B cell (primary cell): ENCODE measurements around the gene SH3BP2. TPM values are rescaled to one million over a fixed set of nuclear protein-coding genes. Genes with fewer than 3 reads are reported as not detected.

Experiments
- ATAC-seq: fragments of 200-7000 bp; cut with Tn5 transposase; one replicate; pipeline ENCODE4 v1.10.0; 2021; ENCODE audit warnings: low read depth, mild to moderate bottlenecking, moderate number of reproducible peaks, moderate library complexity
- CTCF ChIA-PET: fragments of 350-600 bp; sonication (Branson Sonifier 250); formaldehyde crosslinking; loops from one replicate; lab custom pipeline; 2021; ENCODE audit warnings: antibody characterized with exemption, inconsistent platforms; lab: Charles Lee
- POLR2A ChIA-PET: fragments of 350-600 bp; sonication (Branson Sonifier 250); formaldehyde crosslinking; loops from one replicate; lab custom pipeline; 2021; ENCODE audit warnings: antibody characterized with exemption; lab: Charles Lee
- DNase-seq: peaks from one replicate; pipeline ENCODE4 v3.0.0; 2013
- H2AFZ ChIP-seq: 2 replicates; pipeline ENCODE4 v1.6.1; 2012; ENCODE audit warnings: mild to moderate bottlenecking, low read depth, low read length; ENCODE audit not compliant: insufficient read depth, poor library complexity, severe bottlenecking
- H3K27ac ChIP-seq, 2 donors: 1 replicate in 1 of 2; 2 replicates in 1 of 2; pipeline ENCODE4 v1.5.1; 2012 to 2013; ENCODE audit warnings: low read length in 2 of 2, mild to moderate bottlenecking in 2 of 2, moderate library complexity in 1 of 2
- H3K27me3 ChIP-seq, 4 experiments: fragments of 200-600 bp in 1 of 4; sonication (generic) in 1 of 4; replicated peaks in 1 of 4; 1 replicate in 2 of 4; 2 replicates in 2 of 4; pipeline versions ENCODE4 v1.6.1 to v1.7.0; 2013 to 2016; ENCODE audit warnings: low read length in 3 of 4, mild to moderate bottlenecking in 2 of 4, mixed read lengths in 1 of 4, moderate library complexity in 1 of 4; ENCODE audit not compliant: insufficient read depth in 4 of 4, control insufficient read depth in 3 of 4; ENCODE audit errors: control extremely low read depth in 1 of 4
- H3K36me3 ChIP-seq, 2 experiments: replicated peaks in 1 of 2; 1 replicate in 1 of 2; 2 replicates in 1 of 2; pipeline versions ENCODE4 v1.6.1 to v1.7.1; 2013; ENCODE audit warnings: low read length in 1 of 2; ENCODE audit not compliant: insufficient read depth in 2 of 2, control insufficient read depth in 1 of 2; ENCODE audit errors: control extremely low read depth in 1 of 2, extremely low read depth in 1 of 2
- H3K4me1 ChIP-seq, 2 donors: fragments of 200-600 bp in 1 of 2; sonication (generic) in 1 of 2; 1 replicate in 1 of 2; 2 replicates in 1 of 2; pipeline versions ENCODE4 v1.5.1 to v1.6.1; 2013 to 2017; ENCODE audit warnings: low read length in 2 of 2; ENCODE audit not compliant: control insufficient read depth in 2 of 2, insufficient read depth in 2 of 2
- H3K4me2 ChIP-seq: replicated peaks from 2 replicates; pipeline ENCODE3; 2012; ENCODE audit warnings: mild to moderate bottlenecking, low read depth, low read length; ENCODE audit not compliant: poor library complexity, severe bottlenecking
- H3K4me3 ChIP-seq, 5 experiments: fragments of 200-600 bp in 1 of 5; sonication (generic) in 1 of 5; 1 replicate in 3 of 5; 2 replicates in 2 of 5; pipeline versions ENCODE4 v1.5.1 to v1.7.0; 2011 to 2016; ENCODE audit warnings: low read length in 4 of 5, mild to moderate bottlenecking in 4 of 5, low read depth in 2 of 5, control low read depth in 1 of 5, moderate library complexity in 1 of 5; ENCODE audit not compliant: insufficient read depth in 1 of 5; ENCODE audit errors: control extremely low read depth in 1 of 5, extremely low read depth in 1 of 5
- H3K79me2 ChIP-seq: fragments of 200-600 bp; sonication (generic); one replicate; pipeline ENCODE4 v1.6.0; 2016; ENCODE audit warnings: low read length; ENCODE audit not compliant: control insufficient read depth, insufficient read depth
- H3K9ac ChIP-seq: fragments of 200-600 bp; sonication (generic); 2 replicates; pipeline ENCODE4 v1.6.1; 2017; ENCODE audit warnings: mild to moderate bottlenecking, low read length, moderate library complexity
- H3K9me3 ChIP-seq, 3 donors: one replicate each; pipeline versions ENCODE4 v1.6.1 to v1.7.1; 2013; ENCODE audit warnings: low read length in 2 of 3; ENCODE audit not compliant: control insufficient read depth in 2 of 3, insufficient read depth in 1 of 3; ENCODE audit errors: control extremely low read depth in 1 of 3
- H4K20me1 ChIP-seq: 2 replicates; pipeline ENCODE4 v1.6.0; 2012; ENCODE audit warnings: mild to moderate bottlenecking, low read length; ENCODE audit not compliant: insufficient read depth, control insufficient read depth, poor library complexity, severe bottlenecking
- H3K27ac Mint-ChIP-seq: one replicate; pipeline ENCODE4 v1.8.0; 2021; ENCODE audit warnings: mixed read lengths
- H3K27me3 Mint-ChIP-seq: one replicate; pipeline ENCODE4 v1.8.0; 2021; ENCODE audit warnings: mixed read lengths
- H3K4me1 Mint-ChIP-seq: one replicate; pipeline ENCODE4 v1.8.0; 2021; ENCODE audit warnings: mixed read lengths
- H3K4me3 Mint-ChIP-seq: one replicate; pipeline ENCODE4 v1.8.0; 2021; ENCODE audit warnings: mixed read lengths
- H3K9me3 Mint-ChIP-seq: one replicate; pipeline ENCODE4 v1.8.0; 2022; ENCODE audit warnings: mixed read lengths; ENCODE audit not compliant: insufficient read depth
- EZH2 ChIP-seq: IDR thresholded peaks from 2 replicates; pipeline ENCODE4 v1.6.1; 2012; ENCODE audit warnings: borderline replicate concordance, low read depth, mild to moderate bottlenecking, moderate library complexity, low read length; ENCODE audit not compliant: insufficient read depth, poor library complexity, severe bottlenecking
- WGBS: methylation state at CpG from one replicate; pipeline ENCODE4 v1.1.5; 2013; ENCODE audit warnings: missing lambda C conversion rate; ENCODE audit not compliant: insufficient coverage; 5-methylcytosine and 5-hydroxymethylcytosine counted together
- intact Hi-C: fragments of 100-400 bp; cut with micrococcal nuclease; formaldehyde crosslinking; loops from one replicate; pipeline ENCODE4 v1.10.0; 2022
- polyA plus RNA-seq: library from polyadenylated mRNA; depleted of rRNA; stranded (reverse); fragments of >200 nt; gene quantifications from 2 replicates; pipeline ENCODE4 v1.2.3, GENCODE V29; 2012
- total RNA-seq, 2 donors: library from RNA; stranded (reverse); fragments of 120-200 nt in 1 of 2; gene quantifications; 1 replicate in 1 of 2; 2 replicates in 1 of 2; pipeline versions ENCODE4 v1.2.3 to v1.2.4, GENCODE V29; 2013 to 2022
- TF ChIP-seq, protein P1 (sequence below): fragments of 200-600 bp; IDR thresholded peaks from one replicate; pipeline ENCODE4 v1.8.0; 2022; ENCODE audit warnings: antibody characterized with exemption, mild to moderate bottlenecking

The SH3BP2 gene
- total and polyA plus RNA-seq, 2 donors (not counting 1 experiment from before 2014, with no cell fraction given), result 30.8 to 219 TPM

DNA sequence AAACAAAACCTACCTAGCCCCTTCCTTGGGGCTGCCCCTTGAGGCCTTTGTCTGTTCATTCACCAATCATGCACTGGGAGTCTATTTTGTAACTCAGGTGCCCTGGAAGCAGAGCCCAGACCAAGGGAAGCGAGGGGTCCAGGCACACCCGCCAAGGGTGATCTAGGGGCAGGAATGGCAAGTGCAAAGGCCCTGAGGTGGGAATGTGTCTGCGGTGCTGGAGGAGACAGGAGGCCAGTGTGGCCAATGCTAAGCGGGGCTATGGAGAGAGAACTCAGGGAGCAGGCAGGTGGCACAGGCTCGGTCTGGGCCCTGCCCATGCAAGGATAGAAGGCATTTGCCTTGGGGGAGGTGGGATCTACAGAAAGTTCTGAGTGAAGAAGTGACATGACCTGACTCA lies 3.5 kb upstream of the SH3BP2 start:
- no peak for TF ChIP-seq EZH2
- no peaks in the 10 kb centered on the region for H3K27me3 ChIP-seq
- H3K27ac Mint-ChIP-seq, result peak overlapping the region; percentile 64
- H3K9me3 ChIP-seq, result peaks cover 0 to 5% (median 0%) of the 10 kb centered on the region in 3 donors
- peak overlapping the region; percentile 41 to 99 for H3K27ac ChIP-seq
- peaks cover 11% of the 10 kb centered on the region for H3K79me2 ChIP-seq
- no peak overlapping the region for H2AFZ ChIP-seq
- no peak overlapping the region for H3K4me2 ChIP-seq
- DNase-seq, result peak; percentile 22
- no peaks in the 10 kb centered on the region for H3K27me3 Mint-ChIP-seq
- H3K4me1 Mint-ChIP-seq, result peaks cover 81% of the 10 kb centered on the region
- H3K4me3 Mint-ChIP-seq, result peak overlapping the region; percentile 2
- H4K20me1 ChIP-seq, result peaks cover 12% of the 10 kb centered on the region
- POLR2A ChIA-PET, result no interaction called here
- intact Hi-C loops, result no loop called here
- 96% methylated on average over 5 of the region's 5 CpGs for WGBS
- ATAC-seq, result no peak
- H3K9ac ChIP-seq, result no peak overlapping the region
- no peak overlapping the region for H3K4me3 ChIP-seq
- H3K36me3 ChIP-seq, result no peaks in the 10 kb centered on the region
- H3K9me3 Mint-ChIP-seq, result no peaks in the 10 kb centered on the region
- CTCF ChIA-PET, result no interaction called here
- peaks cover 77 to 85% of the 10 kb centered on the region in 2 donors for H3K4me1 ChIP-seq

DNA sequence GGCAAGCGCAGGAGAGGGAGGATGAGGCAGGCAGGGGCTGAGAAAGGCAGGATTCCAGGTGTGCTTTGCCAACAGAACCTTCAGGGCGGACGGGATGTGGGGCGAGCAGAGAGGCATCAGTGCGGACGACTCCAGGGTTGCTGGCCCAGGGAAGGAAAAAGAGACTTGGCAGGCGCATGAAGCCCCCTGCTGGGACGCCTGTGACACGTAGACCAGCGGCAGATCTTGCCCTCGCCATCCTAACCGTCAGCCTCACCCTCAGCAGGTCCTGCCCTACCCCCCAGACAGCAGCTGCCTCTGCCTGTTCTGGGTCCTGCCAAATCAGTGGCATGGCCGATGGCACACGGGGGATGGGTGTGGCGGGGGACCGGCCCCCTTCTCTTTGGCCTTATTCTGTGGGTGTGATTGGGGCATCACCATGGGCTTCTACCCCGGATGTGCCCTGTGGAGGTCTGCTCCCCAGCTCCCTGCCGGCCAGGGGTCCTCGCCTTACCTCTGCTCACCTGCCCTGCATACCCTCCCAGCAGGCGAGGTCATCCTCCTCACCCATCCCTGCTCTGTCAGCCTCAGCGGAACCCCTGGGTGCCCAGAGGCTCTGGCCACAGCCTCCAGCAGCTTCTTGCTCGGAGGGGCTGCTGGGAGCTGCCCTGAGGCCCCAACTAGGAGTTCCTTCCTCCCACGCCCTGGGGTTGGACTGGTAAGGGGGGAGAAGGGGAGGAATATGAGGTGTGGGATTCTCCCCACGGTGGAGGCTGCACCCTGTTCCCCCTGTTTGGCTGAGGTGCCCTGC lies 2.9 kb upstream of the SH3BP2 start:
- 91% methylated on average over 15 of the region's 24 CpGs for WGBS
- H3K36me3 ChIP-seq, result peaks cover 0 to 2% of the 10 kb centered on the region in 2 experiments
- peak overlapping the region; percentile 64 for H3K27ac Mint-ChIP-seq
- peak overlapping the region; percentile 41 to 99 for H3K27ac ChIP-seq
- ATAC-seq (no peak), DNase-seq (peak; percentile 12)
- H3K4me3 ChIP-seq, result no peak overlapping the region
- peaks cover 82 to 90% of the 10 kb centered on the region in 2 donors for H3K4me1 ChIP-seq
- H3K9me3 Mint-ChIP-seq, result no peaks in the 10 kb centered on the region
- peaks cover 85% of the 10 kb centered on the region for H3K4me1 Mint-ChIP-seq
- no peaks in the 10 kb centered on the region for H3K27me3 ChIP-seq
- no peaks in the 10 kb centered on the region for H3K27me3 Mint-ChIP-seq
- POLR2A ChIA-PET, result interaction anchor here (1.1 kb wide), 1 partner anchor 15 kb away, joined by 4 read pairs; no protein-coding TSS in a partner anchor
- no peak overlapping the region for H2AFZ ChIP-seq
- H3K79me2 ChIP-seq, result peaks cover 17% of the 10 kb centered on the region
- H4K20me1 ChIP-seq, result peaks cover 19% of the 10 kb centered on the region
- TF ChIP-seq, protein P1, sequence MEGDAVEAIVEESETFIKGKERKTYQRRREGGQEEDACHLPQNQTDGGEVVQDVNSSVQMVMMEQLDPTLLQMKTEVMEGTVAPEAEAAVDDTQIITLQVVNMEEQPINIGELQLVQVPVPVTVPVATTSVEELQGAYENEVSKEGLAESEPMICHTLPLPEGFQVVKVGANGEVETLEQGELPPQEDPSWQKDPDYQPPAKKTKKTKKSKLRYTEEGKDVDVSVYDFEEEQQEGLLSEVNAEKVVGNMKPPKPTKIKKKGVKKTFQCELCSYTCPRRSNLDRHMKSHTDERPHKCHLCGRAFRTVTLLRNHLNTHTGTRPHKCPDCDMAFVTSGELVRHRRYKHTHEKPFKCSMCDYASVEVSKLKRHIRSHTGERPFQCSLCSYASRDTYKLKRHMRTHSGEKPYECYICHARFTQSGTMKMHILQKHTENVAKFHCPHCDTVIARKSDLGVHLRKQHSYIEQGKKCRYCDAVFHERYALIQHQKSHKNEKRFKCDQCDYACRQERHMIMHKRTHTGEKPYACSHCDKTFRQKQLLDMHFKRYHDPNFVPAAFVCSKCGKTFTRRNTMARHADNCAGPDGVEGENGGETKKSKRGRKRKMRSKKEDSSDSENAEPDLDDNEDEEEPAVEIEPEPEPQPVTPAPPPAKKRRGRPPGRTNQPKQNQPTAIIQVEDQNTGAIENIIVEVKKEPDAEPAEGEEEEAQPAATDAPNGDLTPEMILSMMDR, result no peak
- TF ChIP-seq EZH2, result no peak
- peak overlapping the region; percentile 2 for H3K4me3 Mint-ChIP-seq
- no peak overlapping the region for H3K9ac ChIP-seq
- intact Hi-C loops, result no loop called here
- H3K4me2 ChIP-seq, result no peak overlapping the region
- CTCF ChIA-PET, result no interaction called here
- peaks cover 0 to 5% (median 0%) of the 10 kb centered on the region in 3 donors for H3K9me3 ChIP-seq
